Measurements from ENCODE around the gene XXYLT1. TPM values are rescaled to one million over a fixed set of nuclear protein-coding genes. Genes with fewer than 3 reads are reported as not detected.

Gene XXYLT1
- total and polyA plus RNA-seq, 2 of the 4 experiments (the other 2 are of a cell fraction): 14.7 to 18.1 TPM

DNA sequence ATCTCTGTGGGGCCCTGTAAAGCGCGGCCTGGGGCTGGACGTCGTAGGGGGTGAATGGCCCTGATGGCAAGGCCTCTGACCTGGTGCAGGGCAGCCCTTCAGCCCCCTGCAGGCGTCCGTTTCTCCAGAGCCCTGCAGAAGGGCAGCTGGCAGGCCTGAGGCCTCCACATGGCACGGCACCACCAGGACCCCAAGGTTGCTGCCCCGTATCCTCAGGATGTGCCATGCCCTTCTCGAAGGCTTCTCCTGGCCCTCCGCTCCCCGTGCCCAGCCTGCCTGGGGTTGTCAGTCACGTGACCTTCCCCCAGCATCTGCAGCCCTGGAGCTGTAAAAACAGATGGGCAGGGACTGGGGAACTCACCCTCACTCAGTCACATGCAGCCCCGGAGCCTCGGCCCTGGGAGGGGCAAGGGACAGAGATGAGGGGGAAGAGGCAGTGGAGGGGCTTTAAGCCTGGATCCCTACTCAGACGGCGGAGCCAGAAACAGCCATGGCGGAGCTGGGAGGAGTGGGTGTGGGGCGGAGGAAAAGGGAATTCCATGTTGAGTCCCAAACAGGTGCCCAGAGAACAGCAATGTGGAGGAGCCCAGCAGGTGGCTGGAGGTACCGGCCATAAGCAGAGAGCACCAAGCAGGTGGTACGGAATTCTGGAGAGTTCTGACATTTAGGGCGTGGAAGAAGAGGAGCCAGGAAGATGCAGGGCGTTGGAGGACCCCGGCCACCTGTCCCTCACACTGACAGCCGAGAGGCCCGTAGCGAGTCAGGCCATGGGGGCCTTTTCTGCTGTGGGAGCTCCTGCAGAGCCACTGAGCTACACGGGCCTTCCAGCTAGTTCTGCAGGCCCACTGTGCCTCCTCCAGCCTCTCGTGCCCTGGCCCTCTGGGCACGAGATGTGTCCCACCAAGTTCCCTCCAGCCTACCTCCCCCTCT lies 193.1 kb downstream of the XXYLT1 start:
- H3K14ac ChIP-seq (replicated peaks; ENCODE audit: low read depth, low read length): no peak overlapping the region
- H4K20me1 ChIP-seq (ENCODE audit: insufficient read depth, low read length): peaks cover 2% of the 10 kb centered on the region; the same call in 1 of the 2 replicates
- no peaks in the 10 kb centered on the region for H3K9me3 ChIP-seq (ENCODE audit: control insufficient read depth, insufficient read depth, low read length)
- ChIA-PET POLR2A (ENCODE audit: unreplicated experiment) (no interaction called here), CTCF (no interaction called here)
- no peak overlapping the region for H4K5ac ChIP-seq (ENCODE audit: low read depth, low read length)
- DNase-seq (no peak), ATAC-seq (ENCODE audit: low read depth) (no peak)
- no peak overlapping the region for H2AK5ac ChIP-seq (ENCODE audit: low read depth, low read length)
- no peak overlapping the region for H2AK9ac ChIP-seq (replicated peaks; ENCODE audit: low read depth, low read length, poor library complexity)
- no peak overlapping the region for H3K4me3 ChIP-seq (ENCODE audit: insufficient read depth, low read depth, low read length)
- H2BK15ac ChIP-seq (ENCODE audit: low read depth, low read length): no peak overlapping the region
- no peak overlapping the region for H2BK120ac ChIP-seq (ENCODE audit: low read depth, low read length)
- peaks cover 20% of the 10 kb centered on the region for H3K4me1 ChIP-seq (ENCODE audit: control insufficient read depth, insufficient read depth, low read length)
- H3K4ac ChIP-seq (ENCODE audit: low read depth, low read length): no peak overlapping the region
- no peak overlapping the region for H3K18ac ChIP-seq (ENCODE audit: low read depth, low read length)
- no peak overlapping the region for H3K23ac ChIP-seq (ENCODE audit: low read depth, low read length)
- H3K79me1 ChIP-seq (ENCODE audit: low read depth in 1 of 2, low read length in 2 of 2): no peaks in the 10 kb centered on the region; a peak in 1 of 4 replicates
- H4K91ac ChIP-seq (ENCODE audit: insufficient read depth, low read depth, low read length): no peak overlapping the region
- no peak overlapping the region for H3K4me2 ChIP-seq (ENCODE audit: low read depth, low read length)
- H2AFZ ChIP-seq (replicated peaks; ENCODE audit: low read length, poor library complexity): no peak overlapping the region
- H3K9ac ChIP-seq (ENCODE audit: low read depth, low read length): no peak overlapping the region
- H2BK5ac ChIP-seq (ENCODE audit: low read depth, low read length, poor library complexity, severe bottlenecking): no peak overlapping the region
- BruUV-seq (replicated peaks): no TSS peak
- in situ Hi-C loops (cut with MboI; ENCODE audit: low sequenced_read_pairs) (no loop called here), intact Hi-C loops (cut with micrococcal nuclease) (no loop called here), dilution Hi-C loops (cut with HindIII; ENCODE audit: low sequenced_read_pairs, unreplicated experiment) (no loop called here)
- no peak overlapping the region for H2BK20ac ChIP-seq (ENCODE audit: low read depth, low read length)
- no peak overlapping the region for H3K27ac ChIP-seq (ENCODE audit: insufficient read depth, low read length)
- no peaks in the 10 kb centered on the region for H3K9me1 ChIP-seq (ENCODE audit: insufficient read depth, low read length)
- no peak for TF ChIP-seq FOS (IDR thresholded peaks at IDR 0.05; ENCODE audit: low read depth, low read length)
- TF ChIP-seq BHLHE40 (IDR thresholded peaks at IDR 0.05; ENCODE audit: low read depth, low read length): no peak
- TF ChIP-seq MXI1 (IDR thresholded peaks at IDR 0.05; ENCODE audit: borderline replicate concordance, low read depth, low read length): no peak
- TF ChIP-seq MAZ (IDR thresholded peaks at IDR 0.05; ENCODE audit: borderline replicate concordance, low read depth, low read length): no peak
- TF ChIP-seq CEBPB (IDR thresholded peaks at IDR 0.05; ENCODE audit: low read depth, low read length): no peak
- no peak for TF ChIP-seq RCOR1 (IDR thresholded peaks at IDR 0.05; ENCODE audit: insufficient replicate concordance, low read length)
- TF ChIP-seq, protein P1, sequence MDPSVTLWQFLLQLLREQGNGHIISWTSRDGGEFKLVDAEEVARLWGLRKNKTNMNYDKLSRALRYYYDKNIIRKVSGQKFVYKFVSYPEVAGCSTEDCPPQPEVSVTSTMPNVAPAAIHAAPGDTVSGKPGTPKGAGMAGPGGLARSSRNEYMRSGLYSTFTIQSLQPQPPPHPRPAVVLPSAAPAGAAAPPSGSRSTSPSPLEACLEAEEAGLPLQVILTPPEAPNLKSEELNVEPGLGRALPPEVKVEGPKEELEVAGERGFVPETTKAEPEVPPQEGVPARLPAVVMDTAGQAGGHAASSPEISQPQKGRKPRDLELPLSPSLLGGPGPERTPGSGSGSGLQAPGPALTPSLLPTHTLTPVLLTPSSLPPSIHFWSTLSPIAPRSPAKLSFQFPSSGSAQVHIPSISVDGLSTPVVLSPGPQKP (IDR thresholded peaks at IDR 0.05; ENCODE audit: borderline replicate concordance, low read depth, low read length): no peak
- no peak for TF ChIP-seq SMC3 (IDR thresholded peaks at IDR 0.05; ENCODE audit: low read depth, low read length)
- no peak for TF ChIP-seq RFX5 (IDR thresholded peaks at IDR 0.05; ENCODE audit: low read depth, low read length)
- TF ChIP-seq NFE2L2 (IDR thresholded peaks at IDR 0.05; ENCODE audit: low read depth, low read length): no peak
- no peak for TF ChIP-seq MAFK (IDR thresholded peaks at IDR 0.05; ENCODE audit: low read depth, low read length)
- TF ChIP-seq POLR2A (IDR thresholded peaks at IDR 0.05; ENCODE audit: low read depth, low read length): no peak
- no peak for TF ChIP-seq CHD1 (IDR thresholded peaks at IDR 0.05; ENCODE audit: low read depth, low read length)
- no peaks in the 10 kb centered on the region for H3K36me3 ChIP-seq (ENCODE audit: control insufficient read depth, insufficient read depth, low read length)
- H4K8ac ChIP-seq (ENCODE audit: low read depth in 2 of 2, low read length in 2 of 2): no peak overlapping the region
- 87% methylated on average over 17 of the region's 29 CpGs; no CpG with 5 or more reads in 1 of the 2 experiments for WGBS, 2 experiments (ENCODE audit: extremely low coverage in 2 of 2, insufficient read length in 1 of 2)
- H3K27me3 ChIP-seq (ENCODE audit: control insufficient read depth, insufficient read depth, low read length): no peaks in the 10 kb centered on the region
- no peak overlapping the region for H3K56ac ChIP-seq (ENCODE audit: extremely low read depth, insufficient read depth, low read length)

All from IMR-90 (cell line).